Lung microvascular endothelial cell (primary cell): ENCODE results near the gene CISD1. TPM values are rescaled to one million over a fixed set of nuclear protein-coding genes. Genes with fewer than 3 reads are reported as not detected.

Source experiments
- DNase-seq, 2 donors: peaks; one replicate each; pipeline versions ENCODE4 v3.0.0 to v3.0.0-alpha.2; 2010; ENCODE audit warnings: low read depth in 2 of 2
- total RNA-seq: library from RNA; depleted of rRNA; stranded (reverse); fragments of >200 nt; gene quantifications from 2 replicates; pipeline ENCODE4 v1.2.1, GENCODE V29; 2014

Gene CISD1
- total RNA-seq, 1 donor from 2014 or later, result 19.8 TPM

DNA sequence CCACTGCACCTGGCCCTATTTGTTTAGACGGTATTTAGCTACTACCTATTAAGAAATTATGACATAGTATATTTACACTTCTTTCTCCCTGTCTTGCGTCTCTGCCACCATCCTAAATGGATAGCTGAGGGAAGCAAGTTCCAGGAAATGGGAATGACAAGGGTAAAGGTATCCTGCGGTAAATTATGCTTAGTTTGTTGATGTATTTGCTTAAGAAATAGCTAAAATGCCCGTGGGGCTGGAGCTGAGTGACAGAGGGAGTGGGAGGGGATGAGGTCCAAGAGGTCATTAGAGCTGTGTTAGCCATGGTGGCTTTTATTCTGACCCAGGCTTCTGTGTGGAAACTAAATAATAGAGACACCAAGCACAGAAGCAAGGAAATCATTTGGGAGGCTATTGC is 36.9 kb downstream of the CISD1 start:
- DNase-seq, result no peak

DNA sequence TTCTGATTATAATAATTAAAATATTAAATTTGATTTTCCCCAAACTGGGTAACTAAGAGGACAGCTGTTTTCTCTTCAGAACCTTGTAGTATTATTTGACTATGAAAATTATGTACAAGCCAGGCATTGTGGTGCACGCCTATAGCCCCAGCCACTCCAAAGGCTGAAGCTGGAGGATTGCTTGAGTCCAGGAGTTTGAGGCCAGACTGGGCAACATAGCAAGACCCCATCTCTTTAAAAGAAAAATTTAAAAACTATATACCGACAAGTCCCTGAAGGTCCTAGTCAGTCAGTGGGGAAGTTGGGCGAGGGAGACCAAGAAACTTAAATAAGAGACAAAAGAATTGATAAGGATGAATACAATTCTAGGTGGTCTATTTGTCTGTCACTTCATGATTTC is 38.7 kb downstream of the CISD1 start:
- no peak for DNase-seq

DNA sequence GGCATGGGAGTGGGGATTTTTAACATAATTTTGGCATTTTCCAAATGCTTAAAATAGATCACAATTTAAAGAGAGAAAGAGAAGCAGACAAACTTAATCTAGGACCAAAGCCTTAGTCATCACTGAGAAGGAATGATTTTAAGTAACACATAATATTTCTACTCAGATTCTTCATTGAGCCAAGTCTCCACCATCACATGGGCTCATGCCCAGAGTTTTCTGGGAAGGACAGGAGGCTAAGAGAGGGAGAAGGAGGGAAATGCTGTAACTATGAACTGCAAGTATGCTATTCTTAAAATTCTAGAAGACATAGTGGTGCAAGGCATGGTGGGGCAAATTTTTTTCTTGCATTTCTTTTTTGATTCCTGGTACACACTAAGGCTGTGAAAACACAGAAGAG is 42.1 kb downstream of the CISD1 start:
- DNase-seq, result no peak

DNA sequence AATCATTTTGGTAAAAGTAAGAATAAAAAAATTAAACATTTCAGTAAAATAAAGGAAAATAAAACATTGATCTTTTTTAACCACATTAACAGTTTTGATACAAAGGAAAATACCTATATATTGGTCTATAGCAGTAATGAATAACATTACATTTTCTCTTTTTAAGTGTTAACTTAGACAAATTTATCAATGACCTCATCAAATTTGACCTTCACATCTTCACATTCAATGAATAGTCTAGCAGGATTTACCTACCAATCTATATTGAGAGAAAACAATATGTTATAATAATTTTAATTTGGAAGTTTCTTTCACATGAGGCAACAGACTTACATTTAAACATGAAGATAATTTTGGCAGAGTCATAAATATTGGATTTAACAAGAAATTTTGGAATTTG is 47.9 kb downstream of the CISD1 start:
- DNase-seq, result no peak

DNA sequence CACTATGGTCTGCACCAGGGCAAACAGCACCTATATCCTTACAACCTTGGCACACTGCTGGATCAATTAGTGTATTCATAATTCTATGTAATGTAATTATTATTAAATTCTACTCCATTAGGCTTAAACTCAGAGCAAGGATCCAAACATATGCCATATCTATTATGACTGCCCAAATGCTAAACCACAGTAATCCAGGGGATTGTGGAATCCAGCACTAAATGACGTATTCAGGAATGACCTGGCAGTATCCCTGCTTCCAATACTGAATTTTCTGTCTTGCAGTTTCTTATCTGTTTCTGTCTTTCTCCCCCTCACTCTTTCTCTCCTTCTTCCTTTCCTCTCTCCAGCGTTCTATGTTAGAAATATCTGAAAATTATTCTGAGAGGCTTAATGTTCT is 49.4 kb downstream of the CISD1 start:
- DNase-seq, result no peak

DNA sequence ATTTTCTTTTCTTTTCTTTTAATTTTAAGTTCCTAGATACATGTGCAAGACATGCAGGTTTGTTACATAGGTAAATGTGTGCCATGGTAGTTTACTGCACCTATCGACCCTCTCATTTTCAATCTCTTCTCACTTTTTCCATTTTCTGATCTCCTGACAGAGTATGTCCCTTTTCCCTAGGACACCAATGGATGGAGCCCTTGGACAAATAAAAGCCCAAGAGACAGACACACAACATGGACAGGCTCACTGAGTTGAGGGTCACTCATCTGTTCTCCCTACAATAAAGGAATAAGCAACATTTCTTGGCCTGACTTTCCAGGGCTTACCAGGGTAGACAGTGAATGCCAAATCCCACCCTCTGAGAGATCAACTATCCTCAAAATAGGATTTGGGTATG is 50.6 kb downstream of the CISD1 start:
- DNase-seq, result no peak

DNA sequence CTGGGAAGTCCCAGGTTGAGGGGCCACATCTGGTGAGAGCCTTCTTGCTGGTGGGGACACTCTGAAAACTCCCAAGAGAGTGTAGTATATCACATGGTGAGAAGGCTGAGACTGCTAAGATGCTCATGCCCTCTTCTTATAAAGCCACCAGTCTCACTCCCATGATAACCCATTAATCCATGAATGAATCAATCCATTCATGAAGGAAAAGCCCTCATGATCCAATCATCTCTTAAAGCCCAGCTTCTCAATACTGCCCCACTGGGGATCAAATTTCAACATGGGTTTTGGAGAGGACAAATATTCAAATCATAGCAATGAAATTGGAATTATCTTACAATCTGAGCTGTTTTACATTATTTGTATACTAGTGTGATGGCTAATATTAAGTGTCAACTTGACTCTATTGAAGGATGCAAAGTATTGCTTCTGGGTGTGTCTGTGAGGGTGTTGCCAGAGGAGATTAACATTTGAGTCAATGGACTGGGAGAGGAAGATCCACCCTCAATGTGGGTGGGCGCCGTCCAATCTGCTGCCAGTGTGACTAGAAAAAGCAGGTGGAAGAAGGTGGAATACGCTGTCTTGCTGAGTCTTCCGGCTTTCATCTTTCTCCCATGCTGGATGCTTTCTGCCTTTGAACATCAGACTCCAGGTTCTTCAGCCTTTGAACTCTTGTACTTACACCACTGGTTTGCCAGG is 51.5 kb downstream of the CISD1 start:
- DNase-seq, result no peak

DNA sequence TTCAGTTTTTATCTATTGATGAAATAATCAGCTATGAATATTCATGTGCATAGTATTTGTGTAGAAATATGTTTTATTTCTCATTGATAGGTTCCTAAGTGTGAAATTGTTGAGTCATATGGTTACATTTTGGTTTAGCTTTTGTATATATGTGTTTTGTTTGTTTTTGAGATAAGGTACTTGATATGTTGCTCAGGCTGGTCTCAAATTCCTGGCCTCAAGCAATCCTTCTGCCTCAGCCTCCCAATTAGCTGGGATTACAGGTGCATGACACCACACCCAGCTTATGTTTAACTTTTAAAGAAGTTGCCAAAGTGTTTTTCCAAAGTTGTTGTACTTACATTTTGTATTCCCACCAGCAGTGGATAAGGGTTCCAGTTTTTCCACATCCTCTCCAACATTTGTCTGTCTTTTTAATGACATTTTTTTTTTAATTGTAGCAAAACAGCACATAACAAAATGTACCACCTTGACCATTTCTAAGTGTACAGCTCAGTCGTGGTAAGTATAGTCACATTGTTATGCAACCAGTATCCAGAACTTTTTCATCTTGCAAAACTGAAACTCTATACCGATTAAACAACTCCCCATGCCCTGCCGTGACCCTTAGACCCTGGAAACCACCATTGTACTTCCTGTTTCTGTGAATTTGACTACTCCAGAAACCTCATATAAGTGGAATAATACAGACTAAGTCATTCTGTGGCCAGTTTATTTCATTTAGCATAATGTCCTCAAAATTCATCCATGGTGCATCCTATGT is 53.3 kb downstream of the CISD1 start:
- DNase-seq, result no peak

DNA sequence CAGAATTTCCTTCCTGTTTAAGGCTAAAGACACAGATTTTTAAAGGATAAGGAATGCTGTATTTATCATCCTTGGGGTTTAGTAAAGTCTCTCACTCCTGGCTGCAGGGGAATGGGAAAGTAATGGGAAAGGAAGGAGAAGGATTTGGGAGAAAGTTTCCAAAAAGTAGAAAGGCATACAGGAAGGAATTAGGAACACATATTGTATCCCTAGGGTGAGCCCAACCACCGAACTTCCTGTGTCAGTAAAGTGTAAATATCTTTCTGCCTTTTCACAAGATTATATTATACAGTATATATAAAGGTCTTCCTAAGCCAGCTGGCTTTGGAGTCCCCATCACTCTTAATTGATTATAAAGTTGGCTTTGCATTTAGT is 53.9 kb downstream of the CISD1 start:
- no peak for DNase-seq

DNA sequence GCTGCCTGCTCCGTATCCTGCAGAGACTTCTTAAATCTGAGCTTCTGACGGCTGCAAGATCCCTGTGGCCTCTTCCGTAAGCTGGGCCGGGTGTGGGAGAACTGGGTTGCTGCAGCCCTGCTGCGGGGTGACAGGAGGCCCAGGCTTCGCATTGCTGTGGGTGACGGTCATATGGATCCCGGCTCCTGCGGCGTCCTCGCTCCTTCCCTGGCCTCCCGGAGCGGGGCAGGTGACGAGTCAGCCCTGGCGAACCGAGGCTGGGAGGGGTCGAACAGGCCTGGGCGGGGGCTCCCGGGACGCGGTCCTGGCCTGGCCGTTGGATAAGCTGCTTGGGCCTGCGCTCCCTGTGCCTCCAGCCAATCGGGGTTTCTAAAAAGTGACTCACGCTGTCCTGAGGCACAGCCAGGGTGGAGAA is 58.0 kb downstream of the CISD1 start:
- DNase-seq, result no peak

DNA sequence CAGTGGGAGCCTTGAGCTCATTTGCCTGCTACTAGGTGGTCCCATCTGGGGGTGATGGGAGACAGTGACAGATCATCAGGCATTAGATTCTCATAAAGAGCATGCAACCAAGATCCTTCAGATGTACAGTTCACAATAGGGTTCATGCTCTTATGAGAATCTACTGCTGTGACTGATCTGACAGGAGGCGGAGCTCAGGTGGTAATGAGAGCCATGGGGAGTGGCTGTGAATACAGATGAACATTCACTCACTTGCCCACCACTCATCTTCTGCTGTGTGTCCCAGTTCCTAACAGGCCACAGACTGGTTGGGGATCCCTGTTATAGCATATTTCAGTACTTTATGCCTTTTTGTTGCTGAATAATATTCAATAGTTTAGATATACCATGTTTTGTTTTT is 59.3 kb downstream of the CISD1 start:
- no peak for DNase-seq

DNA sequence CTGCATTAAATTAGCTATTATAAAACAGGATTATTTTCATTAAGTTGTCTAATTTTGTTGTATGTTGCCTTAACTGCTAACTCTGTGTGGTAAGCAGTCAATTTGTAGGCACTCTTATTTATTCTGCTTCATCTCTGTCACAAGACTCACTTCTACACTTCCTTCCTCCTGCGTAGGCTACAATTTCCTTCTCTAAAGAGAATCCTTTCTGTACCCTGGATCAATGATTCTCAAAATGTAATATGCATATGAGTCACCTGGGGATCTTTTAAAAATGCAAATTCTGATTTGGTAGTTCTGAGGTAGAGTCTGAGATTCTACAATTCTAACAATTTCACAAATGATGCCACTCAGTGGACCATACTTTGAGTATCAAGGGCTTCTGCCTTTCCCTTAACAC is 61.5 kb downstream of the CISD1 start:
- DNase-seq, result no peak

DNA sequence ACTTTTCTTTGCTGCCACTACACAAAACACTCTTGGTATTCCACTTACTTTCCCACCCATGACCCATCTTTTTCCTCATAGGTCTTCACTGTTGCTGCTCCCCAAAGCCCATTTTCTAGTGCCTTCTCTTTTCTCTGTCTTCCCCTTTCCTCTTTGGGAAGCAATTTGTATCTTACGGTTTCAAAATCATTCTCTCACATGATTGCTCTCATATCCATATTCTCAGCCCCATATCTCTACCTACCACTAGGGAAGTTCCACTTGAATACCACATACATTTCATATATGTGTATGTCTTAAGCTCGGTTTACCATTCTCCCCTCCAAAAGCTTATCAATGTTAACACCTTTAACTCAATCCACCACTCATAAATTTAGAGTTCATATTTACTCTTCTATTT is 62.7 kb downstream of the CISD1 start:
- no peak for DNase-seq

DNA sequence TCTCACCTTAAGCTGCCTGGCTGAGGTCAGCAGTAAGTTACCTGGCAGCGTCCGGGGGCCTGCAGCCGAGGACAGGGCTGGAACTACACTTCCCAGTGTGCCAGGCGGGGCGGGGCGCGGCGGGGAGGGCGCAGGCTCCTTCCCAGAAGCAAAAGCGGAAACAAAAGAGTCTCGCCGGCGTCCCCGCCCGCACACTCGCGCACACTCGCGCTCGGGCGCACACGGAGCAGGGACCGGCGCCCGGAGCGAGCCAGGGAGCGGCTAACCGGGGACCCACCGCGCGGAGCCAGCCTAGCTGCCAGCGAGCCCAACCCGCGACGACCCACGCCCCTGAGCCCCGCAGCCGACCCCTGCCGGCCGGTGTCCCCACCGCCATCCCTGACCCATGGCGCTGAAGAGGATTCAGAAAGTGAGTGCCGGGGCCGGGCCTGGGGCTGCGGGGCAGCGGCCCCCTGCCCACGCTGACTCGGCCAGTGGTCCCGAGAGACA is 65.9 kb downstream of the CISD1 start, which contains the start of gene UBE2D1:
TSS of gene UBE2D1 (plus strand) at position 190 of the 489 bp plus-strand sequence. CDS start at position 386, 196 bp downstream.
- peak; percentile 67 to 78 for DNase-seq

DNA sequence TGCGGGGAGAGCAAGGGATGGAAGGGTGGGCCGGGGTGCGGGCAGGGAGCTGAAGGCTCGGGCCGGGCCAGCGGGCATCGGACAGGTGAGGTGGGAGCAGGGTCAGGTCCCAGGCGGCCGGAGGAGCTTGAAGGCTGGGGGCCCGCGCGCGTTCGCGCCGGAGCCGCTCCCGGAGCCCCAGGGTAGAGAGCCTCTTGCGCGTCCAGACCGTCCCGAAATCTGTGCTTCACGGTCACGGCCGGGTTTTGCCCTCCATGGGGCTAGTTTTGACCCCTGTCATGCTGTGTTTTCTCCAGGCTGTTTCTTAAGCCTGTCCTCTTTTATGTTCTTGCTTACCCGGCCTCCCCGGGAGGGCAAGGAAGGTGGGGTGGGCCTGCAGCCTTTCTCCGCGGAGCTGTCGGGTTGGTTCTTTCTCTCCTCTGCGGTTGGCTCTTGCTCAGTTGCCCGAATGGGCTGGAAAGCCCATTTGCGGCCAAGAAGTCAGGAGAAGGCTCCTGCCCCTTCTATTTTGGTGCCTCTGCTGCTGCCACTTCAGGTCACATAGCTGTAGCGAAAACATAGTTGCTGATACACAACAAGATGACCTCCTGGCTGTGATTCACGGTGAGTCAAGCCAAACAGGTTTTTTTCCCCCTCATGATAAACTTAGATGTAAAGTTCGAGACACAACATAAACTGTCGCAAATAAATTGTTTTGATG is 66.5 kb downstream of the CISD1 start:
- peak; percentile 23 to 61 for DNase-seq

DNA sequence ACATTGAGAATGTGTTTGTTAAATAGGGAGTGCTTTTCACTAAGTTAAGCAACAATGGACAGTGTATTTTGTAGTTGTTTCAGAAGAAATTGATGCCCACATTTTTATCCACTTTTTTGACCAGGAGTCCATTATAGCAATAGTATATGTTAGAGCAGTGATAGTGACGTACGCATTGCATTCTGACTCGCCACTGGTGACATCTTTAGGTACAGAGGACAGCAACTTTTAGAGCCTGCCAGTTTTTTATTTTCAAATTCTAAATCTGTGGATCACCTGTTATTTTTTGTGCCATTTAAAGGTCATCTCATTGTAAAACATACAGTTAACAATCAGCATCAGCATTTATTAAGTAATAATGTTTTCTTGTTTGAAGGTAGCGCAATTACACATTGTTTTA is 67.3 kb downstream of the CISD1 start:
- DNase-seq, result no peak

Other genes starting within 250 kb of the CISD1 start
- 4.8 and 5.0 TPM in 2 replicates for gene IPMK, start 1.3 kb upstream of the CISD1 start, total RNA-seq
- 5.7 and 6.7 TPM in 2 replicates for gene UBE2D1, start 65.8 kb downstream of the CISD1 start, total RNA-seq
- 24.8 and 31.3 TPM in 2 replicates for gene TFAM, start 116.2 kb downstream of the CISD1 start, total RNA-seq
- gene BICC1, start 243.7 kb downstream of the CISD1 start, total RNA-seq, result under 0.01 and 0.20 TPM in 2 replicates